Activated T-cell treated with anti-CD3 and anti-CD28 coated beads, Interleukin-2, amount 50 U/mL, for 24 hours (primary cell): ENCODE measurements around the gene SLX9.
"Not testable (repeated sequence)": the region's sequence is repeated elsewhere in the genome, so short reads cannot be mapped to it uniquely, and the experiment has no call there.

Experiments
- DNase-seq: peaks from one replicate; pipeline ENCODE4 v3.0.0-alpha.2; 2020
- H3K27ac Mint-ChIP-seq: 2 replicates; pipeline ENCODE4 v1.8.0; 2020; ENCODE audit warnings: mild to moderate bottlenecking, mixed read lengths
- H3K27me3 Mint-ChIP-seq: 2 replicates; pipeline ENCODE4 v1.8.0; 2020; ENCODE audit warnings: mixed read lengths
- H3K36me3 Mint-ChIP-seq: 2 replicates; pipeline ENCODE4 v1.8.0; 2020; ENCODE audit warnings: low read depth, mixed read lengths
- H3K4me1 Mint-ChIP-seq: 2 replicates; pipeline ENCODE4 v1.8.0; 2020; ENCODE audit warnings: low read depth, mixed read lengths
- H3K4me3 Mint-ChIP-seq: 2 replicates; pipeline ENCODE4 v1.8.0; 2020; ENCODE audit warnings: mild to moderate bottlenecking, moderate library complexity, mixed read lengths
- H3K9me3 Mint-ChIP-seq: 2 replicates; pipeline ENCODE4 v1.8.0; 2020; ENCODE audit warnings: mixed read lengths

The SLX9 gene

GRCh38 chr21:44972301-44972814, 32.5 kb downstream of the SLX9 start:
- no peak for DNase-seq
- Mint-ChIP-seq H3K9me3 (no peaks in the 10 kb centered on the region), H3K27ac (no peak overlapping the region), H3K4me1 (peaks cover 20% of the 10 kb centered on the region), H3K4me3 (no peak overlapping the region), H3K36me3 (peaks cover 77% of the 10 kb centered on the region), H3K27me3 (no peaks in the 10 kb centered on the region)

- Mint-ChIP-seq H3K9me3 (no peaks in the 10 kb centered on the region), H3K4me3 (no peak overlapping the region), H3K27ac (no peak overlapping the region), H3K4me1 (peaks cover 16% of the 10 kb centered on the region), H3K27me3 (no peaks in the 10 kb centered on the region), H3K36me3 (peaks cover 74% of the 10 kb centered on the region)
- DNase-seq, result no peak
These were observed 33.0 kb downstream of the SLX9 start for GRCh38 chr21:44972821-44973220.

GRCh38 chr21:44973598-44973997, 33.8 kb downstream of the SLX9 start:
- no peak overlapping the region for H3K4me3 Mint-ChIP-seq
- peaks cover 71% of the 10 kb centered on the region for H3K36me3 Mint-ChIP-seq
- H3K4me1 Mint-ChIP-seq, result peaks cover 10% of the 10 kb centered on the region
- H3K27ac Mint-ChIP-seq, result no peak overlapping the region
- no peak for DNase-seq
- H3K9me3 Mint-ChIP-seq, result no peaks in the 10 kb centered on the region
- no peaks in the 10 kb centered on the region for H3K27me3 Mint-ChIP-seq

- no peaks in the 10 kb centered on the region for H3K9me3 Mint-ChIP-seq
- peaks cover 4% of the 10 kb centered on the region for H3K4me1 Mint-ChIP-seq
- DNase-seq, result no peak
- H3K36me3 Mint-ChIP-seq, result peaks cover 69% of the 10 kb centered on the region
- no peak overlapping the region for H3K27ac Mint-ChIP-seq
- H3K4me3 Mint-ChIP-seq, result no peak overlapping the region
- H3K27me3 Mint-ChIP-seq, result no peaks in the 10 kb centered on the region
These were observed 34.8 kb downstream of the SLX9 start for GRCh38 chr21:44974676-44975075.

- DNase-seq, result no peak
- Mint-ChIP-seq H3K4me3 (no peak overlapping the region), H3K27me3 (no peaks in the 10 kb centered on the region), H3K4me1 (no peaks in the 10 kb centered on the region), H3K27ac (no peak overlapping the region), H3K9me3 (no peaks in the 10 kb centered on the region), H3K36me3 (peaks cover 57% of the 10 kb centered on the region)
These were observed 36.1 kb downstream of the SLX9 start for GRCh38 chr21:44975720-44976555.

GRCh38 chr21:44976556-44977393, 36.9 kb downstream of the SLX9 start:
- H3K4me1 Mint-ChIP-seq, DNase-seq, H3K27me3 Mint-ChIP-seq, H3K27ac Mint-ChIP-seq, H3K9me3 Mint-ChIP-seq, H3K4me3 Mint-ChIP-seq: not testable (repeated sequence)
- peaks cover 54% of the 10 kb centered on the region for H3K36me3 Mint-ChIP-seq

GRCh38 chr21:44977616-44978340, 37.9 kb downstream of the SLX9 start:
- H3K27ac Mint-ChIP-seq, result no peak overlapping the region
- H3K9me3 Mint-ChIP-seq, result no peaks in the 10 kb centered on the region
- no peak for DNase-seq
- peaks cover 45% of the 10 kb centered on the region for H3K36me3 Mint-ChIP-seq
- no peaks in the 10 kb centered on the region for H3K4me1 Mint-ChIP-seq
- no peak overlapping the region for H3K4me3 Mint-ChIP-seq
- no peaks in the 10 kb centered on the region for H3K27me3 Mint-ChIP-seq

GRCh38 chr21:44979687-44980561, 40.1 kb downstream of the SLX9 start:
- Mint-ChIP-seq H3K4me3 (no peak overlapping the region), H3K36me3 (peaks cover 35% of the 10 kb centered on the region), H3K27me3 (no peaks in the 10 kb centered on the region), H3K4me1 (no peaks in the 10 kb centered on the region), H3K27ac (peak overlapping the region; percentile 3), H3K9me3 (no peaks in the 10 kb centered on the region)
- no peak for DNase-seq

- Mint-ChIP-seq H3K27me3 (no peaks in the 10 kb centered on the region), H3K27ac (no peak overlapping the region), H3K9me3 (no peaks in the 10 kb centered on the region), H3K36me3 (peaks cover 27% of the 10 kb centered on the region), H3K4me1 (no peaks in the 10 kb centered on the region), H3K4me3 (no peak overlapping the region)
- no peak for DNase-seq
These were observed 41.0 kb downstream of the SLX9 start for GRCh38 chr21:44980562-44981489.

- H3K36me3 Mint-ChIP-seq, result peaks cover 16% of the 10 kb centered on the region
These were observed 42.9 kb downstream of the SLX9 start for GRCh38 chr21:44982558-44983250.

GRCh38 chr21:44983421-44984206, 43.8 kb downstream of the SLX9 start:
- Mint-ChIP-seq H3K27ac (peak overlapping the region; percentile 59), H3K9me3 (no peaks in the 10 kb centered on the region), H3K36me3 (peaks cover 13% of the 10 kb centered on the region), H3K4me1 (no peaks in the 10 kb centered on the region), H3K27me3 (no peaks in the 10 kb centered on the region), H3K4me3 (no peak overlapping the region)
- DNase-seq, result no peak

More at GRCh38 chr21:44982558-44983250, 42.9 kb downstream of the SLX9 start:
- Mint-ChIP-seq H3K4me3 (no peak overlapping the region), H3K4me1 (no peaks in the 10 kb centered on the region), H3K9me3 (no peaks in the 10 kb centered on the region), H3K27me3 (no peaks in the 10 kb centered on the region), H3K27ac (peak overlapping the region; percentile 59)
- no peak for DNase-seq

- DNase-seq, result no peak
- Mint-ChIP-seq H3K27ac (no peak overlapping the region), H3K36me3 (peaks cover 7% of the 10 kb centered on the region), H3K9me3 (no peaks in the 10 kb centered on the region), H3K4me1 (no peaks in the 10 kb centered on the region), H3K4me3 (no peak overlapping the region), H3K27me3 (no peaks in the 10 kb centered on the region)
These were observed 44.6 kb downstream of the SLX9 start for GRCh38 chr21:44984428-44984791.
